ENCODE results near the gene GPR156.
"Not testable (repeated sequence)": the region's sequence is repeated elsewhere in the genome, so short reads cannot be mapped to it uniquely, and the experiment has no call there.

The GPR156 gene

DNA sequence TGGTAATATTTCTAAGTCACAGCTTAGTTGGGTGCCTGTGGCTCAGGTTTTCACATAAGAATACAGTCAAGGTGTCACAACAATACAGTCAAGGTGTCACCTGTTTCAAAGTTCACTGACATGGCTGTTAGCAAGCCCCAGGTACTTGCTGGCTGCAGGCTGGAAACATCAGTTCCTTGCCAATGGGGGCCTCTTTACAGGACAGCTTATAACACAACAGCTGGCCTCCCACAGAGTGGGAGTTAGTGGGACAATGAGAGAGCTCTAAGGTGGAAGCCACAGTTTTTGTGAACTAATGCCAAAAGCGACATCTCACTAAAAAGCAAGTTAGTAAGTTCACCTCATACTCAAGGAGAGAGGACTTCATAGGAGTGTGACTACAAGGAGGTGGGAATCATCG lies 45.4 kb downstream of the GPR156 start:
- no peaks in the 10 kb centered on the region for H3K4me1 ChIP-seq
- H3K4me3 ChIP-seq (ENCODE audit: low read depth, low read length): no peak overlapping the region
- no peaks in the 10 kb centered on the region for H3K27me3 ChIP-seq
- H3K9me3 ChIP-seq: no peaks in the 10 kb centered on the region
- H3K36me3 ChIP-seq: no peaks in the 10 kb centered on the region
- TF ChIP-seq, protein P1, sequence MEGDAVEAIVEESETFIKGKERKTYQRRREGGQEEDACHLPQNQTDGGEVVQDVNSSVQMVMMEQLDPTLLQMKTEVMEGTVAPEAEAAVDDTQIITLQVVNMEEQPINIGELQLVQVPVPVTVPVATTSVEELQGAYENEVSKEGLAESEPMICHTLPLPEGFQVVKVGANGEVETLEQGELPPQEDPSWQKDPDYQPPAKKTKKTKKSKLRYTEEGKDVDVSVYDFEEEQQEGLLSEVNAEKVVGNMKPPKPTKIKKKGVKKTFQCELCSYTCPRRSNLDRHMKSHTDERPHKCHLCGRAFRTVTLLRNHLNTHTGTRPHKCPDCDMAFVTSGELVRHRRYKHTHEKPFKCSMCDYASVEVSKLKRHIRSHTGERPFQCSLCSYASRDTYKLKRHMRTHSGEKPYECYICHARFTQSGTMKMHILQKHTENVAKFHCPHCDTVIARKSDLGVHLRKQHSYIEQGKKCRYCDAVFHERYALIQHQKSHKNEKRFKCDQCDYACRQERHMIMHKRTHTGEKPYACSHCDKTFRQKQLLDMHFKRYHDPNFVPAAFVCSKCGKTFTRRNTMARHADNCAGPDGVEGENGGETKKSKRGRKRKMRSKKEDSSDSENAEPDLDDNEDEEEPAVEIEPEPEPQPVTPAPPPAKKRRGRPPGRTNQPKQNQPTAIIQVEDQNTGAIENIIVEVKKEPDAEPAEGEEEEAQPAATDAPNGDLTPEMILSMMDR (IDR thresholded peaks at IDR 0.05; ENCODE audit: low read depth, low read length): no peak
- DNase-seq: no peak

DNA sequence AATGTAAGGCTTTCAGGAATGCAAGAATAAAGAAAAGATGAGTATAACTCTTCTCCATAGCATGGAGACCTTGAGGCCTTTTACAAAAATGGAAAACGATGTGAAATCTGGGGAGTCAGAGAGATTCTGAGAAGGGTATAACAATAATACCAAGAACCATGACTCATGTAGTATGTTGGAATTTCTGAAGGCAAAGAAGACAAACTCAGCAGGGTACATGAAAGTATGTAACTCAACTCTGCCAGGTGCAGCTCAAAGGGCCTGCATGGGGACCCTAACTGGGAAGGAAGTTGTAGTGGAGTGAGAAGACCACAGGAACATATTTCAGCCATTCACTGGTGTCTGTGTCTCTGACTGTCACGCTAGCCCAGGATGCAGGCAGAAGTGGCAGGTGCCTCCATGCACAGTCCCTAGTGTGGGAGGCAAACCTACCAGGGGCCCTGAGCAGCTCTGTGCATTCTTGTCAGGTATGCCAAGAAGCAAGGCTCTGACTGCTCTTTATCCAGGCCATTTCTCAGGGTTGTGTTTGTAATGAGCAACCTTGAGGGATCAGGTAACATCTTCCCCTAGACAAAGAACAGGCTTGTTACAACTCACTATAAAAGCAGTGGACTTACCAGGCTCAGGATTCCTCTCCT lies 57.2 kb downstream of the GPR156 start:
- TF ChIP-seq, protein P1 (IDR thresholded peaks at IDR 0.05; ENCODE audit: low read depth, low read length): no peak
- no peaks in the 10 kb centered on the region for H3K9me3 ChIP-seq

DNA sequence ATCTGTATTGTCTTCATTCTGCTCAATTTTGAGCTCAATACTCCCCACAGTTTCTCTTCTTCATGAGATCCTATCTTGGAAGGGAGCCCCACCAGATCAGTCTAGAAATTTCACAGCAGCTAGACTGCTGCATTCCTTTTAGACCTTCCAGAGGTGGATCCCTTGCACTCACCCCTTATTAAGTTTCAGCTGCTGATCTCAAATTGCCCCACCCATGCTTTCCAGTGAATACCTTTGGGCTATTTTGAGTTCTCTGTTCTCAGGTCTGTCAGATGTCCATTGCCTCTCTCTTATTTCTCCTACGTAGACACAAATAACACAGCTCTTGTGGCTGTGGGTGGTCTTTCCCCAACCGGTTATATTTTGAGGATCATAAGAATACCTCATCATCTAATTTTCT lies 60.8 kb downstream of the GPR156 start:
- Histone ChIP-seq H3K4me1 (no peaks in the 10 kb centered on the region), H3K4me3 (ENCODE audit: low read depth, low read length) (no peak overlapping the region), H3K9me3 (no peaks in the 10 kb centered on the region), H3K36me3 (no peaks in the 10 kb centered on the region), H3K27me3 (no peaks in the 10 kb centered on the region; the same call in 1 of the 2 replicates)
- TF ChIP-seq, protein P1 (IDR thresholded peaks at IDR 0.05; ENCODE audit: low read depth, low read length): no peak
- no peak for DNase-seq

More for the DNA sequence above, 57.2 kb downstream of the GPR156 start:
- Histone ChIP-seq H3K27me3 (no peaks in the 10 kb centered on the region; the same call in 1 of the 2 replicates), H3K36me3 (no peaks in the 10 kb centered on the region), H3K4me3 (ENCODE audit: low read depth, low read length) (no peak overlapping the region), H3K4me1 (no peaks in the 10 kb centered on the region)
- DNase-seq: no peak

DNA sequence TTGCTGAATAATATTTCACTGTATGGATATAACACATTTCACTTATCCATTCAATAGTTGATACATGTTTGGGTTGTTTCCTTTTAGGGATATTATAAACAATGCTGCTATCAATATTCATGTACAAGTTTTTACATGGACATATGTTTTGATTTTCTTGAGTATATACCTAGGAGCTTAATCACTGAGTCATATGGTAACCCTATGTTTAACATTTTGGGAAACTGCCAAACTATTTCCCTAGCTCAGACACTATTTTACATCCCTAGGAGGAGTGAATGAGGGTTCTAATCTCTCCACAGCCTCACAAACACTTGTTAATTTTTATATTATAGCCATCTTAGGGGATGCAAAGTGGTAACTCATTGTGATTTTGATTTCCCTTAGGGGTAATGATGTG lies 66.0 kb downstream of the GPR156 start:
- H3K4me1 ChIP-seq: peaks cover 18% of the 10 kb centered on the region
- H3K4me3 ChIP-seq (ENCODE audit: low read depth, low read length): no peak overlapping the region
- H3K36me3 ChIP-seq: no peaks in the 10 kb centered on the region
- TF ChIP-seq, protein P1 (IDR thresholded peaks at IDR 0.05; ENCODE audit: low read depth, low read length): no peak
- no peak for DNase-seq
- H3K9me3 ChIP-seq: no peaks in the 10 kb centered on the region
- no peaks in the 10 kb centered on the region for H3K27me3 ChIP-seq

DNA sequence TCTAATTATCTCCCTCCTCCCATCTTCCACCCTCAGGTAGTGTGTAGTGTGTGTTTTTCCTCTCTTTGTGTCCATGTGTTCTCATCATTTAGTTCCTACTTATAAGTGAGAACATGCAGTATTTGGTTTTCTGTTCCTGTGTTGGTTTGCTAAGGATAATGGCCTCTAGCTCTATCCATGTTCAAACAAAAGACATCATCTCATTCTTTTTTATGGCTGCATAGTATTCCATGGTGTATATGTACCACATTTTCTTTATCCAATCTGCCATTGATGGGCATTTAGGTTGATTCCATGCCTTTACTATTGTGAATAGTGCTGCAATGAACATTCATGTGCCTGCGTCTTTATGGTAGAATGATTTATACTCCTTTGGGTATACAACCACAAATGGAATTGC lies 68.4 kb downstream of the GPR156 start:
- not testable (repeated sequence) for H3K27me3 ChIP-seq; H3K36me3 ChIP-seq; H3K4me3 ChIP-seq (ENCODE audit: low read depth, low read length); H3K9me3 ChIP-seq; DNase-seq
- H3K4me1 ChIP-seq: peaks cover 19% of the 10 kb centered on the region

DNA sequence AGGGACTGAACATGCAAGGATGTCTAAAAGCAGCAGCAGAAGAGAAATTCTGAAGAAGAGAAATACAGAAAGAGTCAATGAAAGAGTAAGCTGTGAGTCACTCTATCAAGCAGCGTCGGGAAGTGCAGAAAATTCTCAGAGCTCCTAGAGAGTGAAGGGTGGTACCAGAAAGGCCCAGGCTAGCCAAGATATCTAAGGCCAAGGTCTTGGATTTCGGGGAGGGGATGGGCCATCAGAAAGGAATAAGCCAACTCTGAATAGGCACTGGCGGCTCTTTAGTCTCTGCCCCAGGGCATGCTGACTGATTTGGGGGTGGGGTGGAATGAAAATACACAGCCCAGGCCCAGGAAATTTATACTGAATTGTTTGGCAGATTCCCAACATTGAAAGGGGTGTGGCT lies 70.8 kb downstream of the GPR156 start:
- DNase-seq: peak; percentile 48
- TF ChIP-seq, protein P1 (IDR thresholded peaks at IDR 0.05; ENCODE audit: low read depth, low read length): no peak

More for the DNA sequence above, 70.8 kb downstream of the GPR156 start:
- no peaks in the 10 kb centered on the region; the same call in 1 of the 2 replicates for H3K27me3 ChIP-seq
- no peaks in the 10 kb centered on the region for H3K9me3 ChIP-seq
- H3K4me3 ChIP-seq (ENCODE audit: low read depth, low read length): no peak overlapping the region
- peaks cover 19% of the 10 kb centered on the region for H3K4me1 ChIP-seq
- H3K36me3 ChIP-seq: no peaks in the 10 kb centered on the region

All from BE2C (cell line).